HepG2 (cell line): ENCODE data around the gene RPUSD2.

Experiments used
- ATF7-NPFF ChIP-seq: sonication (generic); formaldehyde crosslinking; IDR thresholded peaks from 2 replicates; pipeline ENCODE4 v1.8.1; 2023; ENCODE audit warnings: mild to moderate bottlenecking, low read depth, missing genetic modification reagents, moderate library complexity
- CENPT ChIP-seq: sonication (generic); formaldehyde crosslinking; IDR thresholded peaks from 2 replicates; pipeline ENCODE4 v1.8.0; 2022; ENCODE audit warnings: low read depth, mild to moderate bottlenecking, moderate library complexity, missing genetic modification reagents
- CTCF ChIP-seq: sonication (generic); formaldehyde crosslinking; IDR thresholded peaks from 2 replicates; pipeline ENCODE4 v1.5.0; 2020; ENCODE audit warnings: mild to moderate bottlenecking, missing genetic modification reagents, moderate library complexity
- JUNB ChIP-seq: sonication (generic); formaldehyde crosslinking; IDR thresholded peaks from 2 replicates; pipeline ENCODE4 v1.8.0; 2022; ENCODE audit warnings: missing genetic modification reagents, mild to moderate bottlenecking, borderline replicate concordance
- KDM1A ChIP-seq: IDR thresholded peaks from 2 replicates; pipeline ENCODE4 v1.6.1; 2016; ENCODE audit warnings: missing compliant biosample characterization
- KLF13 ChIP-seq: sonication (generic); formaldehyde crosslinking; IDR thresholded peaks from 2 replicates; pipeline ENCODE4 v1.4.0; 2020; ENCODE audit warnings: mild to moderate bottlenecking, missing genetic modification reagents
- MAFF ChIP-seq: IDR thresholded peaks from 2 replicates; pipeline ENCODE4 v1.6.1; 2011; ENCODE audit warnings: low read depth, low read length, improper control_type of control experiment
- POLR2A ChIP-seq, 2 experiments: IDR thresholded peaks; 2 replicates each; pipeline ENCODE4 v1.6.1; 2011; ENCODE audit warnings: low read depth in 2 of 2, low read length in 2 of 2, mild to moderate bottlenecking in 1 of 2, moderate library complexity in 1 of 2; ENCODE audit not compliant: insufficient read depth in 1 of 2
- SNAPC5 ChIP-seq: sonication (generic); formaldehyde crosslinking; IDR thresholded peaks from 2 replicates; pipeline ENCODE4 v1.8.1; 2023; ENCODE audit warnings: mild to moderate bottlenecking, missing genetic modification reagents, borderline replicate concordance
- TRAFD1 ChIP-seq: sonication (generic); formaldehyde crosslinking; IDR thresholded peaks from 2 replicates; pipeline ENCODE4 v1.5.1; 2020; ENCODE audit warnings: missing genetic modification reagents, mild to moderate bottlenecking, borderline replicate concordance
- UBTF ChIP-seq: sonication (generic); formaldehyde crosslinking; IDR thresholded peaks from 2 replicates; pipeline ENCODE4 v1.4.0; 2020; ENCODE audit warnings: mild to moderate bottlenecking, missing genetic modification reagents
- ZNF605 ChIP-seq: sonication (generic); formaldehyde crosslinking; IDR thresholded peaks from 2 replicates; pipeline ENCODE4 v1.8.0; 2022; ENCODE audit warnings: mild to moderate bottlenecking, missing genetic modification reagents

GRCh38 chr15:40545457-40545856 is 23.6 kb upstream of the RPUSD2 start:
- TF ChIP-seq CTCF (CRISPR knock-in tag) (no peak), MAFF (no peak), UBTF (CRISPR knock-in tag) (no peak), TRAFD1 (CRISPR knock-in tag) (no peak), KDM1A (CRISPR knock-in tag) (no peak), POLR2A (IDR thresholded peaks at IDR 0.05; ENCODE audit: insufficient read depth in 1 of 2, low read depth in 2 of 2, low read length in 2 of 2) (no peak), ZNF605 (no peak), CENPT (no peak), ATF7-NPFF (CRISPR knock-in tag) (no peak), SNAPC5 (CRISPR knock-in tag) (no peak), KLF13 (no peak), JUNB (CRISPR knock-in tag) (no peak)
